Lower leg skin (tissue), 3 donors: Measurements from ENCODE around the gene XRCC4.

ENCODE experiments used
- POLR2A ChIP-seq, 2 donors: fragments of 450-650 bp; IDR thresholded peaks; one replicate each; pipeline ENCODE4 v1.6.1; 2016 to 2017; ENCODE audit warnings: antibody characterized with exemption in 2 of 2, mild to moderate bottlenecking in 1 of 2, moderate library complexity in 1 of 2
- TF ChIP-seq, protein P1 (sequence below), 3 donors: fragments of 450-650 bp; IDR thresholded peaks; one replicate each; pipeline ENCODE4 v1.5.1; 2016; ENCODE audit warnings: antibody characterized with exemption in 3 of 3, mild to moderate bottlenecking in 3 of 3, moderate library complexity in 2 of 3

DNA sequence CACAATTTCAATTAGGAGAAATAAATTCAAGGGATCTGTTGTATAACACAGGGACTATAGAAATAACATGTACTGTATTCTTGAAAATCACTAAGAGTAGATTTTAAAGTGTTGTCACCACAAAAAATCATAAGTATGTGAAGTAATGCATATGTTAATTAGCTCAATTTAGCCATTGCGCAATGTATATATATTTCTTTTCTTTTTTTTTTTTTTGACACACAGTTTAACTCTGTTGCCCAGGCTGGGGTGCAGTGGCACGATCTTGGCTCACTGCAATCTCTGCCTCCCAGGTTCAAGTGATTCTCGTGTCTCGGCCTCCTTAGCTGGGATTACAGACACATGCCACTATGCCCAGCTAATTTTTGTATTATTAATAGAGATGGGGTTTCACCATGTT lies 70.2 kb downstream of the XRCC4 start:
- TF ChIP-seq POLR2A (IDR thresholded peaks at IDR 0.05), result no peak
- TF ChIP-seq, protein P1, sequence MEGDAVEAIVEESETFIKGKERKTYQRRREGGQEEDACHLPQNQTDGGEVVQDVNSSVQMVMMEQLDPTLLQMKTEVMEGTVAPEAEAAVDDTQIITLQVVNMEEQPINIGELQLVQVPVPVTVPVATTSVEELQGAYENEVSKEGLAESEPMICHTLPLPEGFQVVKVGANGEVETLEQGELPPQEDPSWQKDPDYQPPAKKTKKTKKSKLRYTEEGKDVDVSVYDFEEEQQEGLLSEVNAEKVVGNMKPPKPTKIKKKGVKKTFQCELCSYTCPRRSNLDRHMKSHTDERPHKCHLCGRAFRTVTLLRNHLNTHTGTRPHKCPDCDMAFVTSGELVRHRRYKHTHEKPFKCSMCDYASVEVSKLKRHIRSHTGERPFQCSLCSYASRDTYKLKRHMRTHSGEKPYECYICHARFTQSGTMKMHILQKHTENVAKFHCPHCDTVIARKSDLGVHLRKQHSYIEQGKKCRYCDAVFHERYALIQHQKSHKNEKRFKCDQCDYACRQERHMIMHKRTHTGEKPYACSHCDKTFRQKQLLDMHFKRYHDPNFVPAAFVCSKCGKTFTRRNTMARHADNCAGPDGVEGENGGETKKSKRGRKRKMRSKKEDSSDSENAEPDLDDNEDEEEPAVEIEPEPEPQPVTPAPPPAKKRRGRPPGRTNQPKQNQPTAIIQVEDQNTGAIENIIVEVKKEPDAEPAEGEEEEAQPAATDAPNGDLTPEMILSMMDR (IDR thresholded peaks at IDR 0.05), result no peak
